Breast epithelium (tissue), 3 donors: ENCODE data around the gene GNG12.

Experiments
- POLR2A ChIP-seq: fragments of 450-650 bp; IDR thresholded peaks from one replicate; pipeline ENCODE4 v1.6.1; 2016; ENCODE audit warnings: antibody characterized with exemption, mild to moderate bottlenecking, moderate library complexity
- TF ChIP-seq, protein P1 (sequence below), 3 donors: fragments of 450-650 bp; IDR thresholded peaks; one replicate each; pipeline ENCODE4 v1.5.1; 2016 to 2017; ENCODE audit warnings: antibody characterized with exemption in 3 of 3, mild to moderate bottlenecking in 3 of 3, moderate library complexity in 3 of 3

DNA sequence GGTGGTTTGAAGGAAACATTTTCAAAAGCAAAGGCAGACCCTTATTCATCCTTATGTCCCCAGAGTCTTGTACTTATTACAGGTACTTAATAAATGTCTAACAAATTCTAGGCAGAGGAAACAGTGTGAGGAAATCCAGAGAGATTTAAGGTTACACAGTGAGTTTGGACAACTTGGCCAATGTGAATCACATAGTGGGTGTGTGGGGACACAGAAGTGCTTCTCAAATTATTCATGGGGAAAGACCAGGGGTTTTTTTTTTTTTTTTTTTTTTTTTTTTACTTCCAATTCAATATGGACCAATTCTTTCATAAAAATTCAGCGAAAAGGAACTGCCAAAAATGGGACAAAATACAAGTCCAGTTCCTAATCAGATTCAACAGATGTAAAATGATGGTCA lies 15.1 kb downstream of the GNG12 start:
- TF ChIP-seq, protein P1, sequence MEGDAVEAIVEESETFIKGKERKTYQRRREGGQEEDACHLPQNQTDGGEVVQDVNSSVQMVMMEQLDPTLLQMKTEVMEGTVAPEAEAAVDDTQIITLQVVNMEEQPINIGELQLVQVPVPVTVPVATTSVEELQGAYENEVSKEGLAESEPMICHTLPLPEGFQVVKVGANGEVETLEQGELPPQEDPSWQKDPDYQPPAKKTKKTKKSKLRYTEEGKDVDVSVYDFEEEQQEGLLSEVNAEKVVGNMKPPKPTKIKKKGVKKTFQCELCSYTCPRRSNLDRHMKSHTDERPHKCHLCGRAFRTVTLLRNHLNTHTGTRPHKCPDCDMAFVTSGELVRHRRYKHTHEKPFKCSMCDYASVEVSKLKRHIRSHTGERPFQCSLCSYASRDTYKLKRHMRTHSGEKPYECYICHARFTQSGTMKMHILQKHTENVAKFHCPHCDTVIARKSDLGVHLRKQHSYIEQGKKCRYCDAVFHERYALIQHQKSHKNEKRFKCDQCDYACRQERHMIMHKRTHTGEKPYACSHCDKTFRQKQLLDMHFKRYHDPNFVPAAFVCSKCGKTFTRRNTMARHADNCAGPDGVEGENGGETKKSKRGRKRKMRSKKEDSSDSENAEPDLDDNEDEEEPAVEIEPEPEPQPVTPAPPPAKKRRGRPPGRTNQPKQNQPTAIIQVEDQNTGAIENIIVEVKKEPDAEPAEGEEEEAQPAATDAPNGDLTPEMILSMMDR (IDR thresholded peaks at IDR 0.05), result no peak
- TF ChIP-seq POLR2A, result no peak
